ENCODE results near the gene PTCH2. TPM values are rescaled to one million over a fixed set of nuclear protein-coding genes. Genes with fewer than 3 reads are reported as not detected.

PTCH2 gene
- total RNA-seq, 1 experiment from 2014 or later, result 0.74 TPM

DNA sequence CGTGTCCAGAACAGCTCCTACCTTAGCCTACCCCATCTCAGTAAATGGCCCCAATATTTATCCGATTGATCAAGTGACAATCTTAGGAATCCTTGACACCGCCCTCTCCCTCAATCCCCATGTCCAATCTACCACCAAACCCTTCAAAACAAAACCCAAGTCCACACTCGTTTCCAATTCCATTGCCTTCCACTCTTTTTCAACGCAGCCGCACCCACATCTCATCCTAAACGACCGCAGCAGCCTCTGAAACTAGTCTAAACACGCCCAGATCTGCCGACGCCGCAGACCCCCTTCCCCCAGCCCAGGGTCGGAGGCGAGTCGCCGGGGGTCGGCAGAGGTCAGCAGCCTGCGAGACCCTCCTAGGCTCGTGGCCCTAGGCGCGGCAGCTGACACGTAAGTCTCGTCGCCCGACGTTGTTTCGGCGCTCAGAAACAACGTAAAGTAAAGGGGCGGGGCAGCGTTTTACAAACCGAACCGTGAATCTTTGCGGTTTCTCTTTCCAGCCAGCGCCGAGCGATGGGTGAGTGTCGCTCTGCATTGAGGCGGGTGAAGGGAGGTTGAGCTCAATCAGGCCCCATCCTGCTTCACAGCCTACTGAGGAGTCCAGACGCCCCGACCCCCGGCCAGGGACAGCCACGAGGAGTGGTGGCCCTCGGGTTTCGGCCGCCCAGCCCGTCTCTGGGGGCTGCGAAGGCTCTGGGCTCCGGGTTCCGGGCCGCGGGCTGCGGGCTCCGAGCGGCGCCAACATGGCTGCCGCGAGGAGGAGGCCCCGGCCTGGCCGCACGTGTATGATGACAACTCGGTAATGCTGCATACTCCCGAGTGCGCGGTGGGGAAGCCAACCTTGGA, 67.7 kb downstream of the PTCH2 start, which contains the start of gene RPS8:
RPS8 (plus strand) TSS at position 463 of the 852 bp plus-strand sequence; CDS start at position 520, 57 bp downstream.
- Histone ChIP-seq H3K36me3 (ENCODE audit: control insufficient read depth, insufficient read depth, low read length) (peaks cover 17% of the 10 kb centered on the region; the same call in 1 of the 2 replicates), H3K9me3 (ENCODE audit: control insufficient read depth, insufficient read depth, low read depth, low read length) (no peaks in the 10 kb centered on the region), H3K4me3 (ENCODE audit: low read depth in 2 of 2, low read length in 2 of 2) (peak within 1 kb of the TSS; percentile 84 to 91), H3K4me1 (ENCODE audit: control insufficient read depth, insufficient read depth, low read length) (peaks cover 10% of the 10 kb centered on the region), H3K27me3 (ENCODE audit: control insufficient read depth, insufficient read depth, low read length) (no peaks in the 10 kb centered on the region), H3K27ac (ENCODE audit: low read length) (peak within 1 kb of the TSS; percentile 92)
- ChIA-PET CTCF (no interaction called here), POLR2A (interaction anchor here (0.6 to 1.6 kb wide), 7 partner anchors 9 to 54 kb away, joined by 3 to 16 read pairs (median 4); no protein-coding TSS in a partner anchor)
- peak; percentile 83 for DNase-seq (ENCODE audit: low read depth, low spot score)
- TSS peak; percentile 99 for BruUV-seq (replicated peaks)
- in situ Hi-C loops (cut with HindIII; ENCODE audit: low pct_unique_long_range_greater_than_20kb, low sequenced_read_pairs), result no loop called here
- ATAC-seq, result peak; percentile 93
- intact Hi-C loops (cut with micrococcal nuclease; ENCODE audit: unreplicated experiment), result no loop called here
- peak; percentile 82; the same call in 1 of the 2 replicates for TF ChIP-seq SIN3A (IDR thresholded peaks at IDR 0.05; ENCODE audit: borderline replicate concordance, insufficient read depth, low read depth, low read length)
- TF ChIP-seq, protein P1, sequence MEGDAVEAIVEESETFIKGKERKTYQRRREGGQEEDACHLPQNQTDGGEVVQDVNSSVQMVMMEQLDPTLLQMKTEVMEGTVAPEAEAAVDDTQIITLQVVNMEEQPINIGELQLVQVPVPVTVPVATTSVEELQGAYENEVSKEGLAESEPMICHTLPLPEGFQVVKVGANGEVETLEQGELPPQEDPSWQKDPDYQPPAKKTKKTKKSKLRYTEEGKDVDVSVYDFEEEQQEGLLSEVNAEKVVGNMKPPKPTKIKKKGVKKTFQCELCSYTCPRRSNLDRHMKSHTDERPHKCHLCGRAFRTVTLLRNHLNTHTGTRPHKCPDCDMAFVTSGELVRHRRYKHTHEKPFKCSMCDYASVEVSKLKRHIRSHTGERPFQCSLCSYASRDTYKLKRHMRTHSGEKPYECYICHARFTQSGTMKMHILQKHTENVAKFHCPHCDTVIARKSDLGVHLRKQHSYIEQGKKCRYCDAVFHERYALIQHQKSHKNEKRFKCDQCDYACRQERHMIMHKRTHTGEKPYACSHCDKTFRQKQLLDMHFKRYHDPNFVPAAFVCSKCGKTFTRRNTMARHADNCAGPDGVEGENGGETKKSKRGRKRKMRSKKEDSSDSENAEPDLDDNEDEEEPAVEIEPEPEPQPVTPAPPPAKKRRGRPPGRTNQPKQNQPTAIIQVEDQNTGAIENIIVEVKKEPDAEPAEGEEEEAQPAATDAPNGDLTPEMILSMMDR (IDR thresholded peaks at IDR 0.05), result no peak
- TF ChIP-seq POLR2AphosphoS5 (IDR thresholded peaks at IDR 0.05; ENCODE audit: low read depth, low read length), result peak; percentile 99
- TF ChIP-seq, protein P2, sequence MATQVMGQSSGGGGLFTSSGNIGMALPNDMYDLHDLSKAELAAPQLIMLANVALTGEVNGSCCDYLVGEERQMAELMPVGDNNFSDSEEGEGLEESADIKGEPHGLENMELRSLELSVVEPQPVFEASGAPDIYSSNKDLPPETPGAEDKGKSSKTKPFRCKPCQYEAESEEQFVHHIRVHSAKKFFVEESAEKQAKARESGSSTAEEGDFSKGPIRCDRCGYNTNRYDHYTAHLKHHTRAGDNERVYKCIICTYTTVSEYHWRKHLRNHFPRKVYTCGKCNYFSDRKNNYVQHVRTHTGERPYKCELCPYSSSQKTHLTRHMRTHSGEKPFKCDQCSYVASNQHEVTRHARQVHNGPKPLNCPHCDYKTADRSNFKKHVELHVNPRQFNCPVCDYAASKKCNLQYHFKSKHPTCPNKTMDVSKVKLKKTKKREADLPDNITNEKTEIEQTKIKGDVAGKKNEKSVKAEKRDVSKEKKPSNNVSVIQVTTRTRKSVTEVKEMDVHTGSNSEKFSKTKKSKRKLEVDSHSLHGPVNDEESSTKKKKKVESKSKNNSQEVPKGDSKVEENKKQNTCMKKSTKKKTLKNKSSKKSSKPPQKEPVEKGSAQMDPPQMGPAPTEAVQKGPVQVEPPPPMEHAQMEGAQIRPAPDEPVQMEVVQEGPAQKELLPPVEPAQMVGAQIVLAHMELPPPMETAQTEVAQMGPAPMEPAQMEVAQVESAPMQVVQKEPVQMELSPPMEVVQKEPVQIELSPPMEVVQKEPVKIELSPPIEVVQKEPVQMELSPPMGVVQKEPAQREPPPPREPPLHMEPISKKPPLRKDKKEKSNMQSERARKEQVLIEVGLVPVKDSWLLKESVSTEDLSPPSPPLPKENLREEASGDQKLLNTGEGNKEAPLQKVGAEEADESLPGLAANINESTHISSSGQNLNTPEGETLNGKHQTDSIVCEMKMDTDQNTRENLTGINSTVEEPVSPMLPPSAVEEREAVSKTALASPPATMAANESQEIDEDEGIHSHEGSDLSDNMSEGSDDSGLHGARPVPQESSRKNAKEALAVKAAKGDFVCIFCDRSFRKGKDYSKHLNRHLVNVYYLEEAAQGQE (IDR thresholded peaks at IDR 0.05; ENCODE audit: insufficient read depth in 1 of 2, low read depth in 2 of 2, low read length in 1 of 2), result peak in 1 of 2 experiments; percentile 10; a peak in 1 of 4 replicates

Other genes with a start within 250 kb of the PTCH2 start
- 22.9 TPM for gene TMEM53, start 168.8 kb downstream of the PTCH2 start, total RNA-seq (2021; ENCODE audit: unreplicated experiment)
- gene ARMH1, start 168.5 kb downstream of the PTCH2 start, total RNA-seq (2021; ENCODE audit: unreplicated experiment), result 2.8 TPM
- gene RNU5D-1, start 112.1 kb downstream of the PTCH2 start, total RNA-seq (2021; ENCODE audit: unreplicated experiment), result not detected
- 69.4 TPM for gene KIF2C, start 103.4 kb downstream of the PTCH2 start, total RNA-seq (2021; ENCODE audit: unreplicated experiment)
- 1,087 TPM for gene RPS8, start 67.7 kb downstream of the PTCH2 start, total RNA-seq (2021; ENCODE audit: unreplicated experiment)
- gene BEST4, start 55.1 kb downstream of the PTCH2 start, total RNA-seq (2021; ENCODE audit: unreplicated experiment), result 0.15 TPM
- 13.7 TPM for gene PLK3, start 42.9 kb downstream of the PTCH2 start, total RNA-seq (2021; ENCODE audit: unreplicated experiment)
- gene DYNLT4, start 35.9 kb downstream of the PTCH2 start, total RNA-seq (2021; ENCODE audit: unreplicated experiment), result not detected
- gene BTBD19, start 34.7 kb downstream of the PTCH2 start, total RNA-seq (2021; ENCODE audit: unreplicated experiment), result 2.6 TPM
- 32.2 TPM for gene EIF2B3, start 143.3 kb upstream of the PTCH2 start, total RNA-seq (2021; ENCODE audit: unreplicated experiment)
- 27.2 TPM for gene HECTD3, start 168.1 kb upstream of the PTCH2 start, total RNA-seq (2021; ENCODE audit: unreplicated experiment)
- 76.8 TPM for gene UROD, start 169.0 kb upstream of the PTCH2 start, total RNA-seq (2021; ENCODE audit: unreplicated experiment)

Data from Panc1 (cell line).